CD14-positive monocyte (primary cell): ENCODE measurements around the gene MRPS6. TPM values are rescaled to one million over a fixed set of nuclear protein-coding genes. Genes with fewer than 3 reads are reported as not detected.

Experiments
- DNase-seq, 3 donors: peaks; one replicate each; pipeline ENCODE4 v3.0.0-alpha.2; 2011 to 2022
- H2AFZ ChIP-seq: 2 replicates; pipeline ENCODE4 v1.6.0; 2012; ENCODE audit warnings: mild to moderate bottlenecking, low read depth, low read length, inconsistent platforms; ENCODE audit not compliant: insufficient read depth, poor library complexity, severe bottlenecking
- H3K27ac ChIP-seq, 2 donors: 1 replicate in 1 of 2; 2 replicates in 1 of 2; pipeline ENCODE4 v1.5.1; 2012 to 2013; ENCODE audit warnings: low read length in 2 of 2, control low read depth in 1 of 2, inconsistent platforms in 1 of 2, low read depth in 1 of 2, mild to moderate bottlenecking in 1 of 2
- H3K27me3 ChIP-seq, 2 donors: one replicate each; pipeline versions ENCODE4 v1.6.0 to v1.6.1; 2011 to 2013; ENCODE audit warnings: low read length in 2 of 2; ENCODE audit not compliant: control insufficient read depth in 2 of 2, insufficient read depth in 2 of 2
- H3K36me3 ChIP-seq, 2 donors: replicated peaks in 1 of 2; 1 replicate in 1 of 2; 2 replicates in 1 of 2; pipeline versions ENCODE4 v1.5.1 to v1.6.1; 2012 to 2013; ENCODE audit warnings: low read length in 2 of 2, control low read depth in 1 of 2, inconsistent platforms in 1 of 2, mild to moderate bottlenecking in 1 of 2; ENCODE audit not compliant: insufficient read depth in 2 of 2, control insufficient read depth in 1 of 2
- H3K4me1 ChIP-seq, 2 donors: 1 replicate in 1 of 2; 2 replicates in 1 of 2; pipeline versions ENCODE4 v1.5.1 to v1.6.1; 2012 to 2013; ENCODE audit warnings: low read length in 2 of 2, control low read depth in 1 of 2, inconsistent platforms in 1 of 2, mild to moderate bottlenecking in 1 of 2, moderate library complexity in 1 of 2; ENCODE audit not compliant: insufficient read depth in 2 of 2, control insufficient read depth in 1 of 2
- H3K4me2 ChIP-seq: replicated peaks from 2 replicates; pipeline ENCODE3; 2012; ENCODE audit warnings: low read length, moderate library complexity, mild to moderate bottlenecking; ENCODE audit not compliant: poor library complexity, severe bottlenecking; ENCODE audit errors: extremely low read depth
- H3K4me3 ChIP-seq, 3 experiments: fragments of 200-600 bp in 1 of 3; sonication (generic) in 1 of 3; replicated peaks in 1 of 3; 1 replicate in 2 of 3; 2 replicates in 1 of 3; pipeline ENCODE4 v1.5.1; 2011 to 2013; ENCODE audit warnings: low read length in 3 of 3, mild to moderate bottlenecking in 3 of 3, control low read depth in 2 of 3, low read depth in 2 of 3, inconsistent platforms in 1 of 3, moderate library complexity in 1 of 3
- H3K79me2 ChIP-seq: 2 replicates; pipeline ENCODE4 v1.6.0; 2012; ENCODE audit warnings: mild to moderate bottlenecking, control low read depth, inconsistent platforms, low read length, moderate library complexity; ENCODE audit not compliant: insufficient read depth
- H3K9ac ChIP-seq: 2 replicates; pipeline ENCODE4 v1.6.0; 2017; ENCODE audit warnings: low read length, mild to moderate bottlenecking; ENCODE audit not compliant: insufficient read depth, poor library complexity, severe bottlenecking
- H3K9me3 ChIP-seq, 2 donors: replicated peaks in 1 of 2; 1 replicate in 1 of 2; 2 replicates in 1 of 2; pipeline versions ENCODE4 v1.5.1 to v1.6.1; 2012 to 2013; ENCODE audit warnings: low read length in 2 of 2, control low read depth in 1 of 2; ENCODE audit not compliant: control insufficient read depth in 1 of 2, insufficient read depth in 1 of 2
- H4K20me1 ChIP-seq: 2 replicates; pipeline ENCODE4 v1.6.0; 2012; ENCODE audit warnings: mild to moderate bottlenecking, low read length, control low read depth, moderate library complexity; ENCODE audit not compliant: insufficient read depth
- H3K27ac Mint-ChIP-seq, 7 donors: one replicate each; pipeline ENCODE4 v1.8.0; 2020; ENCODE audit warnings: mild to moderate bottlenecking in 7 of 7, mixed read lengths in 7 of 7, moderate library complexity in 6 of 7, inconsistent platforms in 2 of 7
- H3K27me3 Mint-ChIP-seq, 3 donors: one replicate each; pipeline ENCODE4 v1.8.0; 2021 to 2022; ENCODE audit warnings: low read depth in 3 of 3, mild to moderate bottlenecking in 3 of 3, mixed read lengths in 3 of 3, moderate library complexity in 3 of 3, inconsistent platforms in 1 of 3
- H3K36me3 Mint-ChIP-seq, 2 donors: one replicate each; pipeline ENCODE4 v1.8.0; 2020; ENCODE audit warnings: mixed read lengths in 2 of 2, inconsistent platforms in 1 of 2, mild to moderate bottlenecking in 1 of 2
- H3K4me1 Mint-ChIP-seq: one replicate; pipeline ENCODE4 v1.8.0; 2020; ENCODE audit warnings: mild to moderate bottlenecking, mixed read lengths
- H3K4me3 Mint-ChIP-seq, 2 donors: one replicate each; pipeline ENCODE4 v1.8.0; 2020; ENCODE audit warnings: mild to moderate bottlenecking in 2 of 2, mixed read lengths in 2 of 2, moderate library complexity in 1 of 2
- H3K9me3 Mint-ChIP-seq, 7 donors: one replicate each; pipeline ENCODE4 v1.8.0; 2020 to 2022; ENCODE audit warnings: mixed read lengths in 7 of 7, mild to moderate bottlenecking in 6 of 7, moderate library complexity in 6 of 7, inconsistent platforms in 2 of 7
- CTCF ChIP-seq: fragments of 200-600 bp; IDR thresholded peaks from one replicate; pipeline ENCODE4 v1.8.0; 2022; ENCODE audit warnings: antibody characterized with exemption, mild to moderate bottlenecking
- WGBS: methylation state at CpG from one replicate; pipeline ENCODE4 v1.1.5; 2013; ENCODE audit warnings: missing lambda C conversion rate; ENCODE audit not compliant: insufficient coverage; 5-methylcytosine and 5-hydroxymethylcytosine counted together
- intact Hi-C, 2 donors: fragments of 100-400 bp; cut with micrococcal nuclease; formaldehyde crosslinking; loops; one replicate each; pipeline versions ENCODE4 v1.15.0 to v1.15.1; 2023
- polyA plus RNA-seq, 3 donors: library from polyadenylated mRNA; depleted of rRNA in 1 of 3; unstranded in 2 of 3; stranded (reverse) in 1 of 3; fragments of 300-500 nt in 2 of 3; fragments of >200 nt in 1 of 3; fragmentation: Illumina TruSeq in 2 of 3; gene quantifications; 1 replicate in 2 of 3; 2 replicates in 1 of 3; pipeline ENCODE4 v1.2.3, GENCODE V29; 2012 to 2021

Gene MRPS6
- polyA plus RNA-seq, 3 donors, result 29.8 to 124 (median 101) TPM

GRCh38 chr21:34094949-34095348 is 21.6 kb downstream of the MRPS6 start:
- Histone ChIP-seq H3K27ac (no peak overlapping the region), H3K4me1 (peaks cover 3 to 7% of the 10 kb centered on the region in 2 donors), H3K9ac (no peak overlapping the region), H3K9me3 (no peaks in the 10 kb centered on the region), H3K4me3 (no peak overlapping the region), H2AFZ (no peak overlapping the region), H3K36me3 (peaks cover 15 to 32% of the 10 kb centered on the region in 2 donors), H3K4me2 (no peak overlapping the region), H4K20me1 (peaks cover 76% of the 10 kb centered on the region), H3K79me2 (peaks cover 74% of the 10 kb centered on the region), H3K27me3 (no peaks in the 10 kb centered on the region)
- WGBS, result 100% methylated on average over 1 of the region's 7 CpGs
- TF ChIP-seq CTCF, result no peak
- no peak overlapping the region for H3K4me3 Mint-ChIP-seq
- no peaks in the 10 kb centered on the region for H3K9me3 Mint-ChIP-seq
- DNase-seq, result no peak
- H3K27me3 Mint-ChIP-seq, result no peaks in the 10 kb centered on the region
- H3K27ac Mint-ChIP-seq, result peak overlapping the region in 1 of 7 donors; percentile 7
- peaks cover 35 to 40% of the 10 kb centered on the region in 2 donors for H3K36me3 Mint-ChIP-seq
- intact Hi-C loops, result no loop called here
- H3K4me1 Mint-ChIP-seq, result peaks cover 21% of the 10 kb centered on the region

GRCh38 chr21:34097442-34097841 is 24.1 kb downstream of the MRPS6 start:
- Mint-ChIP-seq H3K4me3 (no peak overlapping the region), H3K9me3 (no peaks in the 10 kb centered on the region), H3K36me3 (peaks cover 35 to 40% of the 10 kb centered on the region in 2 donors), H3K27me3 (no peaks in the 10 kb centered on the region), H3K27ac (no peak overlapping the region), H3K4me1 (peaks cover 10% of the 10 kb centered on the region)
- DNase-seq, result no peak
- peaks cover 70% of the 10 kb centered on the region for H3K79me2 ChIP-seq
- no peaks in the 10 kb centered on the region for H3K27me3 ChIP-seq
- no peak overlapping the region for H3K4me2 ChIP-seq
- H3K4me1 ChIP-seq, result peaks cover 3 to 4% of the 10 kb centered on the region in 2 donors
- intact Hi-C loops, result no loop called here
- WGBS, result no CpG with 5 or more reads among the region's 2 CpGs
- no peak overlapping the region for H3K9ac ChIP-seq
- H3K27ac ChIP-seq, result no peak overlapping the region
- H2AFZ ChIP-seq, result no peak overlapping the region
- peaks cover 15 to 34% of the 10 kb centered on the region in 2 donors for H3K36me3 ChIP-seq
- H4K20me1 ChIP-seq, result peaks cover 76% of the 10 kb centered on the region
- TF ChIP-seq CTCF, result no peak
- H3K4me3 ChIP-seq, result no peak overlapping the region
- H3K9me3 ChIP-seq, result no peaks in the 10 kb centered on the region
